Memory B cell (primary cell): ENCODE data around the gene GRIN2D.

Experiments used
- ATAC-seq: fragments of 150-1000 bp; cut with Tn5 transposase; 2 replicates; pipeline ENCODE4 v1.10.0; 2021; ENCODE audit warnings: low read depth, mild to moderate bottlenecking, moderate library complexity
- DNase-seq, 2 donors: peaks; one replicate each; pipeline ENCODE4 v3.0.0; 2022; ENCODE audit warnings: low spot score in 2 of 2
- H3K27ac Mint-ChIP-seq: one replicate; pipeline ENCODE4 v1.8.0; 2022; ENCODE audit warnings: mild to moderate bottlenecking, moderate library complexity, mixed read lengths
- H3K27me3 Mint-ChIP-seq: one replicate; pipeline ENCODE4 v1.8.0; 2022; ENCODE audit warnings: mixed read lengths
- H3K36me3 Mint-ChIP-seq: one replicate; pipeline ENCODE4 v1.8.0; 2022; ENCODE audit warnings: mild to moderate bottlenecking, mixed read lengths
- H3K4me1 Mint-ChIP-seq: one replicate; pipeline ENCODE4 v1.8.0; 2022; ENCODE audit warnings: mixed read lengths
- H3K4me3 Mint-ChIP-seq: one replicate; pipeline ENCODE4 v1.8.0; 2022; ENCODE audit warnings: mild to moderate bottlenecking, moderate library complexity, mixed read lengths
- H3K9me3 Mint-ChIP-seq: one replicate; pipeline ENCODE4 v1.8.0; 2022; ENCODE audit warnings: mixed read lengths

GRIN2D gene

DNA sequence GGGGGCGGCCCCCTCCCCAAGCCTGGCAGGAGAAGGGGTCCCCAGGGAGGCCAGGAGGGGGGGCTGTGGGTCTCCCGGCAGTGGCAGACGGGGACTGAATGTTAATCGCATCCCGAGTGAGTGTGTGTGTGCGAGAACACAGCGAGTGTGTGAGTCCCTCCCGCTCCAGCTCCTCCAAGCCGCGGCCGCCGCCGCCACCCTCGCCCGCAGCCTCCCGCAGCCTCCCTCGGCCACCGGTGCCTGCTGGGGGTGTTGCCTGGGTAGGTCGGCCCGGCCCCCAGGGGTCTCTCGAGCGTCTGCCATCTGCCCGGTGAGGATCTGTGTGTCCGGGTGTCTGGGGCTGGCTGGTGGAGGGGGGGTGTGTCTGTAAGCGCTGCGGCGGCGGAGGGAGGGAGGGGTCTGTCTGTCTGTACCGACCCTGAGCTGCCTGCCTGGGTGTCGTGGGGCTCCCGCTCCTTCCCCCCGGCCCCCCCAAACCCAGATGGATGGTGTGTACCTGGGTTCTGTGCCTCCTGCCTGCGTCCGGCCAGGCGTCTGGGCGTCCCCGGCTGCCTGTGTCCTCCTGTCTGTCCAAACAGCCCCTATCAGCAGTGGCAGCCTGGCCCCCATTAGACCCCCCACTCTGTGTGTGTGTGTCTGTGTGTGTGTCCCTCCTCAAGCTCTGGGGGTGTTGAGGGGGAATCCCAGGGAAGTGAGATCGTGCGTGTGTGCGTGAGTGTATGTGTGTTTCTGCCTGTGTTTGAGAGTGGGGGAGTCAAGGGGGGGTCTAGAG, at the start of gene GRIN2D:
TSS of gene GRIN2D (plus strand) at position 110 of the 772 bp plus-strand sequence. CDS start 4,725 bp downstream, outside the sequence.
- Mint-ChIP-seq H3K36me3 (peaks cover 9% of the 10 kb centered on the region), H3K4me3 (peak within 1 kb of the TSS; percentile 99), H3K9me3 (no peaks in the 10 kb centered on the region), H3K27ac (peak within 1 kb of the TSS; percentile 22), H3K27me3 (peaks cover 32% of the 10 kb centered on the region), H3K4me1 (peaks cover 48% of the 10 kb centered on the region)
- ATAC-seq: no peak
- DNase-seq: peak in 1 of 2 donors; percentile 44

DNA sequence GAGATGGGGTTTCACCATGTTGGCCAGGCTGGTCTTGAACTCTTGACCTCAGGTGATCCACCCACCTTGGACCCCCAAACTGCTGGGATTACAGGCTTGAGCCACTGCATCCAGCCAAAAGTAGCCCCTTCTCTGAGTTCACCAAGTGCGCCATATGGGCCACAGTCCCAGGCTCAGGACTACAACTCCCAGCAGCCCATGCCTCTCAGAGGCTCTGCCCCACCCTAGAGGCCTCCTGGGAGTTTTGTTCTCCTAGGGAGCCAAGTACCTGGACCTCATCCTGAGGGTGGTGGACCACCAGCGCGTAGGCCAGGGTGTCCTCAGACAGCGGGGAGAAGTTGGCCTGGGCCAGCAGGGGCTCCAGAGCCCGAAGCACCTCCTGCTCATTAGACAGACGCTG, 48.6 kb upstream of the GRIN2D start:
- H3K4me1 Mint-ChIP-seq: peaks cover 3% of the 10 kb centered on the region
- H3K9me3 Mint-ChIP-seq: no peaks in the 10 kb centered on the region
- no peak overlapping the region for H3K4me3 Mint-ChIP-seq
- H3K27me3 Mint-ChIP-seq: no peaks in the 10 kb centered on the region
- H3K27ac Mint-ChIP-seq: no peak overlapping the region
- DNase-seq (no peak), ATAC-seq (no peak)
- peaks cover 7% of the 10 kb centered on the region for H3K36me3 Mint-ChIP-seq

DNA sequence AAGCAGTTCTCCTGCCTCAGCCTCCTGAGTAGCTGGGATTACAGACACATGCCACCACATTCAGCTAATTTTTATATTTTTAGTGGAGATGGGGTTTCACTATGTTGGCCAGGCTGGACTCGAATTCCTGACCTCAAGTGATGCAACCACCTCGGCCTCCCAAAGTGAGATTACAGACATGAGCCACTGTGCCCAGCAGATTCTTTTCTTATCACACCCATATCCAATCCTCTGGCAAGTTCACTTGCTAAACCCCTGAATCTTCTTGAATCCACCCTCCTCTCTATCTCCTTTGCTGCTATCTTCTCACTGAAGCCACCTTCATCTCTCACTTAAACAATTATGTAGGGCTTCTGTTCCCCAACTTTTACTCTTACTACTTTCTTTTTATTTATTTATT, 47.3 kb upstream of the GRIN2D start:
- no peak for ATAC-seq
- DNase-seq: no peak

DNA sequence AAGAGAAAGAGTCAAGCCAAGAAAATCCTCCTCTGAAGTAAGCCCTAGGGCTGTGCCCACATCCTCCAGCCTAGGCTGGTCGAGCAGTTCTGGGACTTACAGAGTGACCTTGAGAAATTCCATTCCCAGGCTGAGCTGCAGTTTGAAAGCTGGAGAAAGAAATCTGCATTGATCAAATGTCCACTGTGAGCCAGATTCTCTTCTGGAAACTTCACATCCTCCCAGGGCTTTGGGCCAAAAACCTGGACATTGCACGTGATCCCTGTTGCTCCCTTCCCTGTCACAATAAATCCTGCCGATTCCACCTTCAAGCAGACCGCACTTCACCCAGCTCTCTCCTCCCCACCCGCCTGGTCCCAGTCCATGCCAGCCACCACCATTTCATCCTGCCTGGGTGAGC, 45.4 kb upstream of the GRIN2D start:
- Mint-ChIP-seq H3K36me3 (peaks cover 9% of the 10 kb centered on the region), H3K4me3 (no peak overlapping the region), H3K27ac (no peak overlapping the region), H3K27me3 (no peaks in the 10 kb centered on the region), H3K9me3 (no peaks in the 10 kb centered on the region), H3K4me1 (peaks cover 10% of the 10 kb centered on the region)
- DNase-seq (no peak), ATAC-seq (no peak)

More for the DNA sequence above, 47.3 kb upstream of the GRIN2D start:
- peak overlapping the region; percentile 10 for H3K27ac Mint-ChIP-seq
- peaks cover 5% of the 10 kb centered on the region for H3K4me1 Mint-ChIP-seq
- H3K9me3 Mint-ChIP-seq: no peaks in the 10 kb centered on the region
- H3K27me3 Mint-ChIP-seq: no peaks in the 10 kb centered on the region
- H3K4me3 Mint-ChIP-seq: no peak overlapping the region
- peaks cover 9% of the 10 kb centered on the region for H3K36me3 Mint-ChIP-seq

DNA sequence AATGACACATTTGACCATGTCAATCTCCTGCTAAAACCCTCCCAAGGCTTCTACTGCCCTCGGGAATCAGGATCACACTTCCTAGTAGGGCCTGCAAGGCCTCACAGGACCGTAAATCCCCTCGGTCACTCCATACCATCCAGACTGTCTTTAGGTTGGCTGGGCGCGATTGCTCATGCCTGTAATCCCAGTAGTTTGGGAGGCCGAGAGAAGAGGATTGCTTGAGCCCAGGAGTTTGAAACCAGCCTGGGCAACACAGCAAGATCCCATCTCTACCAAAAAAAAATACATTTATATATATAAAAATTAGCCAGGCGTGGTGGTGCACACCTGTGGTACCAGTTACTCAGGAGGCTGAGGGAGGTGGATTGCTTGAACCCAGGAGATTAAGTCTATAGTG, 44.7 kb upstream of the GRIN2D start:
- DNase-seq (no peak), ATAC-seq (no peak)
- Mint-ChIP-seq H3K4me3 (no peak overlapping the region), H3K27me3 (no peaks in the 10 kb centered on the region), H3K4me1 (peaks cover 10% of the 10 kb centered on the region), H3K27ac (no peak overlapping the region), H3K9me3 (no peaks in the 10 kb centered on the region), H3K36me3 (peaks cover 9% of the 10 kb centered on the region)

DNA sequence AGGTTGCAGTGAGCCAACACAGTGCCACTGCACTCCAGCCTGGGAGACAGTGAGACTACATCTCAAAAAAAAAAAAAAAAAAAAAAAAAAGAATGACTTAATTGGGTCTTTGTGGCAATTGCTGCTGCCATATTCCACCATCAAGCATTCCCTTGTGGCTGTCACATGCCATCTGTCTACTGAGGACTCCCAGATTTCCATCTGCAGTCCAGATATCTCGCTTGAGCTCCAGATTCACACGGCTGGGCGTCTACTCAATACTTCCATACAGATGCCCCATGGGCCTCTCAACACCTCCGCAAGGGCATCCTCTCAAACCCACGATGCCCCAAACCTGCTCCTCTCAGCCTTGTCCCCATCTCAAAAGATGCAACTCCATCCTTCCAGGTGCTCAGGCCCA, 42.6 kb upstream of the GRIN2D start:
- Mint-ChIP-seq H3K36me3 (peaks cover 9% of the 10 kb centered on the region), H3K27ac (no peak overlapping the region), H3K4me3 (no peak overlapping the region), H3K4me1 (peaks cover 10% of the 10 kb centered on the region), H3K9me3 (no peaks in the 10 kb centered on the region), H3K27me3 (no peaks in the 10 kb centered on the region)
- ATAC-seq (no peak), DNase-seq (no peak)

DNA sequence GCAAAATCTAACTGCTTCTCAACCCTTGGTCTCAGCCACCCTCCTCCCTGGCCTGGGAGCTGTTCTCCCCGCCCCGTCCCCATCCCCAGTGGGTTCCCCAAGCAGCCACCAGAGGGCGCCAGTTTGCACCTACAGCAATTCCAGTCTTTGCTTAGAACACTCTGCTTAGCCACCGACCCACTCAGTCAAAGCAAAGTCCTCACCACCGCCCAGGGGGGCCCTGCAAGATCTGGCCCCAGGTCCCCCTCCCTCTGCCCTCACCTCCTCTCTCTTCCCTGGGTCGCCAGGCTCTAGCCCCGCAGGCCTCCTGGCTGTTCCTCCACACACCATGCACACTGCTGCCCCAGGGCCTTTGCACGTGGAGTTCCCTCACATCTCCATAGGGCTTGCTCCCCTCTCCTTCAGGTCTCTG, 42.1 kb upstream of the GRIN2D start:
- Mint-ChIP-seq H3K36me3 (peaks cover 9% of the 10 kb centered on the region), H3K27me3 (no peaks in the 10 kb centered on the region), H3K4me1 (peaks cover 10% of the 10 kb centered on the region), H3K4me3 (no peak overlapping the region), H3K9me3 (no peaks in the 10 kb centered on the region), H3K27ac (no peak overlapping the region)
- ATAC-seq (peak; percentile 88), DNase-seq (peak; percentile 70 to 74)

DNA sequence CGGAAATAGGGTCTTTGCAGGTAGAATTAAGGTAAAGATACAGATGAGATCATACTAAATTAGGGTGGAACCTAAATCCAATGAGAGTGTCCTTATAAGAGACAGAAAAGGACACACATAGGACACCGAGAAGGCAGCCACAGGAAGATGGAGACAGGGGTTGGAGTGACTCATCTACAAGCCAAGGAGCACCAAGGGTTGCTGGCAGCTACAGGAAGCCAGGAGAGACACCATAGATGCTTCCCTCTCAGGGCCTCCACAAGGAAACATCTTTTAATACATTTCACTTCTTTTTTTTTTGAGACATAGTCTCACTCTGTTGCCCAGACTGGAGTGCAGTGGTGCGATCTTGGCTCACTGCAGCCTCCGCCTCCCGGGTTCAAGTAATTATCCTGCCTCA, 39.8 kb upstream of the GRIN2D start:
- H3K27me3 Mint-ChIP-seq: no peaks in the 10 kb centered on the region
- peaks cover 7% of the 10 kb centered on the region for H3K4me1 Mint-ChIP-seq
- no peaks in the 10 kb centered on the region for H3K9me3 Mint-ChIP-seq
- no peak overlapping the region for H3K27ac Mint-ChIP-seq
- peaks cover 6% of the 10 kb centered on the region for H3K36me3 Mint-ChIP-seq
- H3K4me3 Mint-ChIP-seq: no peak overlapping the region
- ATAC-seq: no peak
- DNase-seq: no peak

DNA sequence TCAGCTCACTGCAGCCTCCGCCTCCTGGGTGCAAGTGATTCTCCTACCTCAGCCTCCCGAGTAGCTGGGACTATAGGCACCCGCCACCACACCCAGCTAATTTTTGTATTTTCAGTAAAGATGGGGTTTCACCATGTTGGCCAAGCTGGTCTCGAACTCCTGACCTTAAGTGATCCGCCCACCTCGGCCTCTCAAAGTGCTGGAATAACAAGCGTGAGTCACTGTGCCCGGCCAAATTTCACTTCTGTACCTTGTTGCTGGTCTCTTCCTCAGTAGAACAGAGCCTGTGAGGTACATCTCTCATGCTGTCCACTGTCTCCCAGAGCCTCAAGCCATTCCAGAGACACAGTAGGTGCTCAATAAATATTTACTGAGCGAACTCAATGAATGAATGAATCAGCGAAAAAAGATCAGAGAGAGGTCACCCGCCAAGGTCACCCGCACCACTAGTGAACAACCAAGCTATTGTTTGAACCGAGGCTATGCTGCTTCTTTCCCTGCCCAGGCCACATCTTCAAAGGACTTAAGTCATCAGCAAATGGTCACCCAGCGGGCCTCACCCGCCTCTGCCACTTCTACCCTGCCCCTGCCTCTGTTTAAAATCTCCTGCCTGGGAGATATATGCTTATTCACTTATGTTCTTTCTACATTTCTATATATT, 39.0 kb upstream of the GRIN2D start:
- H3K36me3 Mint-ChIP-seq: peaks cover 9% of the 10 kb centered on the region
- H3K27me3 Mint-ChIP-seq: no peaks in the 10 kb centered on the region
- no peak overlapping the region for H3K4me3 Mint-ChIP-seq
- H3K9me3 Mint-ChIP-seq: no peaks in the 10 kb centered on the region
- no peak for ATAC-seq
- no peak overlapping the region for H3K27ac Mint-ChIP-seq
- DNase-seq: no peak
- peaks cover 7% of the 10 kb centered on the region for H3K4me1 Mint-ChIP-seq

DNA sequence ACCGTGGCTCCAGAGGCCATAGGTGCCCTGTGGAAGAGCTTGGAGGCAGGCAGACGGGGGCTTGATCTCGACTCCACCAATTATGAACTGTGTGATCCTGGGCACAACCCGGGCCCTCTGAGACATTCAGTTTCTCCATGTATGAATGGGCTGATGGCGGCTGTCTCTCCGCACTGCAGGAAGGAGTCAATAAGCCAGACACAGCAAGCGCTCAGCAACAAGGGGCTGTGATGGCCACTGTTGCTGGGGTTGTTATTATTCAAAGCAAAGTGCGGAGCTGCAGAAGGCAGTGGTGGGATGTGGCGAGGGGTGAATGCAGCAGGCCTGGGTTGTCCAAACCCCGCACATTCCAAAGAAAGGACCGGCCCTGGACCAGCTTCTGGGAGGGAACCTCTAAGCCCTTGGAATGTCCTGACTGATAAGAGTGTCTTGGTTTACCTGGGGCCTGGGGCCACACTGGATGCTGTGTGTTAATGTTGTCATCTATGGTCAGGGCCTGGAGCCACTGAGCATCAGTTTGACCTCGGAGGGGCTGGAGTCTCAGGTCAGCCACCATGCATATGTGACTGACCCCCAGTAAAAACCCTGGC, 38.0 kb upstream of the GRIN2D start:
- Mint-ChIP-seq H3K9me3 (no peaks in the 10 kb centered on the region), H3K4me1 (peaks cover 7% of the 10 kb centered on the region), H3K27me3 (no peaks in the 10 kb centered on the region), H3K4me3 (no peak overlapping the region), H3K36me3 (peaks cover 9% of the 10 kb centered on the region), H3K27ac (no peak overlapping the region)
- DNase-seq (no peak), ATAC-seq (no peak)

DNA sequence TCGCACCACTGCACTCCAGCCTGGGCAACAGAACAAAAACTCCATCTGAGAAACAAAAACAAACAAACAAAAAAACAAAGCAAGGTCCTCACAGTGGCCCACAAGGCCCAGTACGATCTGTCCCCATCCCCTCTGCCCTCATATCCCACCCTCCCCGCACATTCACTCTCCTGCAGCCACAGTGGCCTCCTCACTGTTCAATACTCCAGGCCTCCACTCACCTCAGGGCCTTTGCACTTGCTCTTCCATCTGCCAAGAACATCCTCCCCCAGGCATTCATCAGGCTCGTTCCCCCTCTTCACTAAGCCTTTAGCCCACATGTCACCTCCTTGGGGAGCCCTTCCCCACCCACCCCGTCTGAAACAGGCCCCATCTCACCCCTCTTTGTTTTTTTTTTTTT, 34.3 kb upstream of the GRIN2D start:
- Mint-ChIP-seq H3K27me3 (no peaks in the 10 kb centered on the region), H3K36me3 (peaks cover 7% of the 10 kb centered on the region), H3K4me3 (no peak overlapping the region), H3K27ac (no peak overlapping the region), H3K4me1 (peaks cover 5% of the 10 kb centered on the region), H3K9me3 (no peaks in the 10 kb centered on the region)
- no peak for ATAC-seq
- DNase-seq: no peak

DNA sequence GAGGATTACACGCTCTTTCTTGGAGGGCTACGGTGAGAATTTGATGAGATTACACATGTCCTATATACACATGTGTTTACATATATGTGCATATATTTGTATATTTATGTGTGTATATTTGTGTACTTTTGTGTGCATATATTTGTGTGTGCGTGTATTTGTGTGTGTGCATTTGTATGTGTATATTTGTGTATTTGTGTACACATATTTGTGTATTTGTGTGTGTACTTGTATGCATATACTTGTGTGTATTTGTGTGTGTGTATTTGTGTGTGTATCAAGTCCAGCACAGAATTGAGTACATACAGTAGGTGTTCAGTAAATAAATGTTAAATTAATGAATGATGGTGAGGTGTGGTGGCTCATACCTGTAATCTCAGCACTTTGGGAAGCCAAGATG, 31.6 kb upstream of the GRIN2D start:
- Mint-ChIP-seq H3K4me3 (no peak overlapping the region), H3K9me3 (no peaks in the 10 kb centered on the region), H3K4me1 (peaks cover 11% of the 10 kb centered on the region), H3K36me3 (peaks cover 7% of the 10 kb centered on the region), H3K27me3 (no peaks in the 10 kb centered on the region), H3K27ac (no peak overlapping the region)
- DNase-seq (no peak), ATAC-seq (no peak)

DNA sequence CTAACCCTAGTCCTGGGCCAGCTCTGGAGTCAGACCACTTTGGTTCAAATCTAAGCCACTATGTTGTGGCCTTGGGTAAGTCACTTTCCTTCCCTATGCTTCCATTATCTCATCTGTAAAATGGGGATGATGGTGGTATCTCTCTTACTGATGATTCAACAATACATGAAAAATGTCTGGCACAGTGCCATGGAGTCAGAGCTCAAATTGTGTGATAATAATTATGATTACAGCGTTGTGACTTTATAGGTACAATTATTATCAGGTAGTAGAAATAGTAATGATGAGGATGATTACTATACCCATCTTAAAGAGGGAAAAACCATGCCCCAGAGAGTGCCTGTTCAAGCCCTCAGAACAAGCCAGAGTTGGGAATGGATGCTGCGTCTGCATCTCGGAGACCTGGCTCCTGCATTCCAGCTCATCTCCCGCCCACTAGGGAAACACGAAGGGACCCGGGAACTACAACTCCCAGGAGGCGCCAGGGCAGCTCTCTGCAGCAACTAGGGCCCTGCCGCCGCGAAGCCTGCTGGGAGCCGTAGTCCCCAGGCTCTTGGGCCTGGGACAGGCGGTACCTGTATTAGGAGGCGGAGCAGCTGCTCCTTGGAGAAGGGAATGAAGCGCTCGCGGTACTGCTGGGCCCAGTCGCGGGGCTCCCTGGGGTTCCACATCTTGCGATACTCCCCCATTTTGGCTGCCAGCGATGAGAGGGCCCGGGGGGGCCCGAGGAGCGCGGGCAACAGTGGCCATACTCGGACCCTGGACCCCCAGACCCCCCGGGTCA, 30.6 kb upstream of the GRIN2D start:
- Mint-ChIP-seq H3K36me3 (peaks cover 7% of the 10 kb centered on the region), H3K4me1 (peaks cover 11% of the 10 kb centered on the region)
- ATAC-seq: peak; percentile 55

DNA sequence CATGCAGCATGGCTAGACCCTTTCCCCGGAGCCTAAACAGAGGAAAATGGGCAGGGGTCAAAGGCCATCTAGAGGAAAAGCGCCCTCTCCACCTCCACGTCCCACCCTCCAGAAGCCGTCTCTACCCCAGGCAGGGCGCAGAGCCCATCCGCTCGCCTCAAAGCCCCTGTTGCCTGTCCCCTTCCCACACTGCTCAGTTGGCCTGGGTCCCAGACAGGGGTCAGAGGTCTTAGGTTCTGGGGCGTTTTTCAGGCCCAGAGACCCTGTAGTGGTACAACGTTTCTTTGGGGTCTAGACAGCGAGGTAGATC, 30.0 kb upstream of the GRIN2D start:
- DNase-seq: peak in 1 of 2 donors; percentile 27
- Mint-ChIP-seq H3K27ac (peak overlapping the region; percentile 69), H3K27me3 (no peaks in the 10 kb centered on the region), H3K9me3 (no peaks in the 10 kb centered on the region), H3K4me1 (peaks cover 11% of the 10 kb centered on the region), H3K36me3 (peaks cover 5% of the 10 kb centered on the region), H3K4me3 (peak overlapping the region; percentile 73)
- ATAC-seq: no peak

More for the DNA sequence above, 30.6 kb upstream of the GRIN2D start:
- H3K4me3 Mint-ChIP-seq: peak overlapping the region; percentile 73
- H3K27me3 Mint-ChIP-seq: no peaks in the 10 kb centered on the region
- DNase-seq: peak; percentile 81 to 83
- peak overlapping the region; percentile 69 for H3K27ac Mint-ChIP-seq
- H3K9me3 Mint-ChIP-seq: no peaks in the 10 kb centered on the region
